GM21529 (cell line): ENCODE results near the gene ELOVL3.
"Not testable (repeated sequence)": the region's sequence is repeated elsewhere in the genome, so short reads cannot be mapped to it uniquely, and the experiment has no call there.

ENCODE experiments used
- ATAC-seq: cut with Tn5 transposase; IDR thresholded peaks from one replicate; pipeline ENCODE4 v1.9.1; 2021; ENCODE audit not compliant: unreplicated experiment

The ELOVL3 gene

DNA sequence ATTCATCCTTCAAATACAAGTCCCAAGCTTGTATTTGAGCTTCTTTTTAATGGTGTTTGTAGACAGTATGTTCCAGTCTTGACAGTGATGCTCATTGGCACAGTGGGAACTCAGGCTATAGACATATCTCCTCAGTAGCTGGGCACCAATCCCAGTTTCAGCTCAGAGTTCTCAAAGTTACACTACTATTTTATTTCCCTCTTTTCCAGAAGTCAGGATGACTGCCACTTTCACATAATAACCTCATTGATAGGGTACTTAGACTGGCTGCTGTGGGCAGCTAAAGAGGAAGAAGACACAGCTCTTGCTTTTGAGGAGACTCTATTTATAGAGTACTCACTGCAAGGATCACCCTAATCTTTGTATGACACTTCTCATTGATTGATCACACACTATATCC, 21.6 kb downstream of the ELOVL3 start:
- ATAC-seq, result no peak

DNA sequence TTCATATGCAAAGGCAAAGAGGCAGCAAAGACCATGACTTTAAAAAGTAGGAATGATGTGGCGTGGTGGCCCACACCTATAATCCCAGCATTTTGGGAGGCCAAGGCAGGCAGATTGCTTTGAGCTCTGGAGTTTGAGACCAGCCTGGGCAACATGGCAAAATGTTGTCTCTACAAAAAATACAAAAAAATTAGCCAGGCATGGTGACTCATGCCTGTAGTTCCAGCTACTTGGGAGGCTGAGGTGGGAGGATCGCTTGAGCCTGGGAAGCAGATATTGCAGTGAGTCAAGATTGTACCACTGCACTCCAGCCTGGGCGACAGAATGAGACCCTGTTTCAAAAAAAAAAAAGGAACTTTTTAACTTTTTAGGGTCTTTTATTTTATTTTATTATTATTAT, 26.4 kb downstream of the ELOVL3 start:
- not testable (repeated sequence) for ATAC-seq

DNA sequence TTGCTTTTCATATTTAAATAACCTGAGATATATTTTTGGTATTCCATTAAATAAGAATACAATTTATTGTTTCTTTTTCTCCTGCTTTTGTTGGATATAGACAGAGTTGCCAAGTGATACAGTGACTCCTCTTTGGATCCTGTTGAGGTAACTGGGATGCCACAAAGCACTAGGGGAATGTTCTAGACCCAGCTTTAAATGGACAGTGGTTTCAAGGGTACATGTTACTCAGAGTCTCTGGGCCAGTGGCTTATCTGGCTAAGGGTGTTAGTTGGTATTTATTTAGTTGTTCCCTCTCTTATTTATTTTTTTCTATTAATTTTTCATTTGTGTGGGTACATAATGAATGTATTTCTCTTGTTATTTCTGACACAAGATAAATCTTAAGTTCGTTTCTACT, 28.3 kb downstream of the ELOVL3 start:
- ATAC-seq, result no peak

DNA sequence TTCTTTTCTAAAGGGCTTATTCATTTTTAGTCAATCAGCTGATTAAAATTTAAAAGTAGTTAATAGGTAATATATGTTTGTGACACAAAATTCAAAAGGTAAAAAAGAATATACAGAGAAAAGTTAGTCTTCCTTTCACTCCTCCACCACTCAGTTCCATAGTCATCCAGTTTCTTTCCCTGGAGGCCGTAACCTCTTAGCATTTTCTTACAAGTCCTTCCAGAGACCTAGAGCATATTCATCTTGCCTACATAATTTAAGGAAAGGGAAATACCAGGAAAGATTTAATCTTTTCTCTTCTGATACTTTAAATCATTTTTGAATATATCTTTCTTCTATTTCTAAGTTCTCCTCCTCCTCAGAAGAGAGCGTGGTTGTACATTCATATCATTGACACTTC, 29.3 kb downstream of the ELOVL3 start:
- ATAC-seq, result no peak

DNA sequence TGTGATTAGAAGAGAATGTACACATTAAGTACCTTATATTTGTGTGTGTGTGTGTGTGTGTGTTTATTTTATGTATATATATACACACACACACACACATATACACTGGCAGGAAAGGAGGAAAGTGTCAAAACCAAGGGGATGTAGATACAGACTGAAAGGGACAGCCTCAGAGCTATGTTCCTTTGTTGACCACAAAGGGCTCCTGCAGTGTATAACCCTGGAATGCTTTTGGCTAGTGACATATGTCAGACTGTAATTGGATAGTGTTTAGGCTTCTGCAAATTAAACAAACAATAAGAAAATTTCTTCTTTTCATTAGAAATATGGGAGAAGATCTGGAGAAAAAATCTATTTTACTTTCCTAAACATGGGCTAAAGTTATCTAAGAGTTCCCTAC, 35.1 kb downstream of the ELOVL3 start:
- no peak for ATAC-seq

DNA sequence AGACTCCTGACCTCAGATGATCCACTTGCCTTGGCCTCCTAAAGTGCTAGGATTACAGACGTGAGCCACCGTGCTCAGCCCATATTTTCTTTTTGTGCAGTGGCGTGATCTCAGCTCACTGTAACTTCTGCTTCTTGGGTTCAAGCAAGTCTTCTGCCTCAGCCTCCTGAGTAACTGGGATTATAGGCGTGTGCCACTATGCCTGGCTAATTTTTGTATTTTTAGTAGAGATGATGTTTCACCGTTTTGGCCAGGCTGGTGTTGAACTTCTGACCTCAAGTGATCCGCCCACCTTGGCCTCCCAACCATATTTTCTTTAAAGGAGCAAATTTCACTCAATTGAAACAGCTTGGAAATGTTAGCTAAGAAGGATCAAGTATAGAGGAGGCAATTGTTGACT, 35.7 kb downstream of the ELOVL3 start:
- ATAC-seq, result no peak

- ATAC-seq, result no peak
Observed at GRCh38 chr10:102262744-102263370, 36.8 kb downstream of the ELOVL3 start.

GRCh38 chr10:102264371-102264770, 38.3 kb downstream of the ELOVL3 start:
- no peak for ATAC-seq

GRCh38 chr10:102266670-102267069, 40.6 kb downstream of the ELOVL3 start:
- no peak for ATAC-seq

GRCh38 chr10:102267748-102268147, 41.6 kb downstream of the ELOVL3 start:
- no peak for ATAC-seq

DNA sequence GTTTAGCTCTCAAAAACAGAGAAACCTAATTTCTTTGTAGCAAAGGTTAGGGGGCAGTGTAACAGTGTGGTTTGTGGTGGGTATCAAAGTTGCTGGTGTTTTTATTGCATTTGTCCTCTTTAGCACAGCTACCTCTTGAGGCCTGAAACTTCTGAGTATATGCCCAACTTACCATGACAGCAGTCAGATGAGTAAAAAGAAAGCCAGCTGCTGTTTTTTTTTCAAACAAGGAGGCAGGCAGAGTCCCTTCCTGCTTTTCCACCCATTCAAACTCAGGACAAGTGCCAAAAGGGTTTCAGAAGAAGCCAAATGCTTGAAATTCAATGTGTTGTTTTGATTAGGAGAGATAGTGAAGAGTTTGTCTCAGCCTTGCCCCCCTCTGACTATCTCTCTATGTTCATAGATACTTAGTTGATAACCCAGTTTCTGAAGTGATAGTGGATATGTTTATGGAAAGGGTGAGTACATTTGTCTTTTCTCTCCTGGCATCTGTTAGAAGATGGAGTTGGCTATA, 42.3 kb downstream of the ELOVL3 start:
- no peak for ATAC-seq

GRCh38 chr10:102269017-102269416, 42.9 kb downstream of the ELOVL3 start:
- ATAC-seq, result no peak

- no peak for ATAC-seq
Observed at GRCh38 chr10:102274062-102274461, 48.0 kb downstream of the ELOVL3 start.

- ATAC-seq, result no peak
Observed at GRCh38 chr10:102275343-102275742, 49.2 kb downstream of the ELOVL3 start.

- no peak for ATAC-seq
Observed at GRCh38 chr10:102279104-102279503, 53.0 kb downstream of the ELOVL3 start.
